Heart left ventricle (tissue), 13 donors: ENCODE measurements around the gene CORO1C.

Experiments used
- POLR2A ChIP-seq, 2 donors: fragments of 450-650 bp; IDR thresholded peaks; one replicate each; pipeline ENCODE4 v1.6.1; 2017; ENCODE audit warnings: antibody characterized with exemption in 2 of 2, mild to moderate bottlenecking in 2 of 2, moderate library complexity in 2 of 2
- TF ChIP-seq, protein P1 (sequence below), 12 donors: fragments of 200-600 bp; sonication (generic) in 4 of 12; IDR thresholded peaks; one replicate each; pipeline versions ENCODE4 v1.5.0 to v1.8.0; 2018 to 2022; ENCODE audit warnings: antibody characterized with exemption in 12 of 12, mild to moderate bottlenecking in 5 of 12
- donor health status: ischemic (EF 13 %, LVEDD 7.1; RV severe dilation, severe dysfunction).
- donor health status: DM: no; HTN: yes; CAD: no.
- donor health status: DM: no; HTN: no; CAD: no.
- donor health status: ischemic (EF 25% LVEDD 6.9; RV normal size, moderate dysfunction).
- donor health status: ischemic (EF 25% LVEDD 5.7; RV mildly dilated, moderate dysfunction).
- donor health status: ischemic (EF 35%, LVEDD 5.7; RV mildly dilated, moderate dysfunction).
- donor health status: nonischemic (EF 11% LVEDD 7.7; RV severe dilation, severe dysfunction).
- donor health status: DM: yes; HTN: yes; CAD: no.
- donor health status: PGD.
- donor health status: ischemic (EF 29% LVEDD 5.4; RV normal size, mild dysfunction).
- donor health status: nonischemic (EF 23%, LVEDD 6.1; RV moderate dilation, normal function).

DNA sequence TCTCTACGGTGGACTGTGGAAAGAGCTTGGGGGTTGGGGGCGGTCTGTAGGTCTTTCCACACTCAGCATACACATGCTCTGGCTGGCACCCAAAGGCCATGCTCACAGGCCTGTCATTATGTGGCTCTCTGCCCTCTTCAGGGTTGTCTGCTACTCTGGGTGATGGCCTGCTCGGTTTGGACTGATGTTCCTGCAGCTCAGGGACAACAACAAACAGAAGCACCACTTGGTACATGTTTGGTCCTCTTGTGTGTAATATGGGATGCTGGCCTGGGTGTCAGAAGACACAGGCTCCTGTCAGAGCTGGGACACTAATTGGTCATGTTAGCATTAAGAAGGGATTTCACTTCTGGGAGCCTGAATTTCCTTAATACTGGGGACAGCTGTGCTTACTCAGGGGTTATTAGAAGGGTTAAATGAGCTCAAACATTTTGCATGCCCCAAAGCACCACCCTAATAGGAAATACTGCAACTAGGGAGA, 64.9 kb downstream of the CORO1C start:
- TF ChIP-seq, protein P1, sequence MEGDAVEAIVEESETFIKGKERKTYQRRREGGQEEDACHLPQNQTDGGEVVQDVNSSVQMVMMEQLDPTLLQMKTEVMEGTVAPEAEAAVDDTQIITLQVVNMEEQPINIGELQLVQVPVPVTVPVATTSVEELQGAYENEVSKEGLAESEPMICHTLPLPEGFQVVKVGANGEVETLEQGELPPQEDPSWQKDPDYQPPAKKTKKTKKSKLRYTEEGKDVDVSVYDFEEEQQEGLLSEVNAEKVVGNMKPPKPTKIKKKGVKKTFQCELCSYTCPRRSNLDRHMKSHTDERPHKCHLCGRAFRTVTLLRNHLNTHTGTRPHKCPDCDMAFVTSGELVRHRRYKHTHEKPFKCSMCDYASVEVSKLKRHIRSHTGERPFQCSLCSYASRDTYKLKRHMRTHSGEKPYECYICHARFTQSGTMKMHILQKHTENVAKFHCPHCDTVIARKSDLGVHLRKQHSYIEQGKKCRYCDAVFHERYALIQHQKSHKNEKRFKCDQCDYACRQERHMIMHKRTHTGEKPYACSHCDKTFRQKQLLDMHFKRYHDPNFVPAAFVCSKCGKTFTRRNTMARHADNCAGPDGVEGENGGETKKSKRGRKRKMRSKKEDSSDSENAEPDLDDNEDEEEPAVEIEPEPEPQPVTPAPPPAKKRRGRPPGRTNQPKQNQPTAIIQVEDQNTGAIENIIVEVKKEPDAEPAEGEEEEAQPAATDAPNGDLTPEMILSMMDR (IDR thresholded peaks at IDR 0.05) = no peak
- TF ChIP-seq POLR2A (IDR thresholded peaks at IDR 0.05) = no peak
